EH (cell line): ENCODE results near the gene LRBA.
A peak's percentile ranks its signal among the peaks of the same experiment; 100 is the strongest.

Experiments
- DNase-seq: peaks from one replicate; pipeline ENCODE4 v3.0.0-alpha.2; 2015; ENCODE audit warnings: low read depth

The LRBA gene

GRCh38 chr4:150278206-150278605, 736.9 kb downstream of the LRBA start:
- DNase-seq = peak; percentile 41

GRCh38 chr4:150268444-150268843, 746.6 kb downstream of the LRBA start:
- no peak for DNase-seq

- DNase-seq = no peak
Observed at GRCh38 chr4:150265806-150266205, 749.3 kb downstream of the LRBA start.

- peak; percentile 55 for DNase-seq
Observed at GRCh38 chr4:150264595-150265161, 750.4 kb downstream of the LRBA start.

- DNase-seq = no peak
Observed at GRCh38 chr4:150262611-150263010, 752.5 kb downstream of the LRBA start.

GRCh38 chr4:150261571-150261970, 753.5 kb downstream of the LRBA start:
- no peak for DNase-seq

- DNase-seq = no peak
Observed at GRCh38 chr4:150259861-150260567, 755.1 kb downstream of the LRBA start.

GRCh38 chr4:150258569-150258968, 756.5 kb downstream of the LRBA start:
- DNase-seq = no peak

- DNase-seq = no peak
Observed at GRCh38 chr4:150256841-150257730, 758.0 kb downstream of the LRBA start.

GRCh38 chr4:150256225-150256620, 758.9 kb downstream of the LRBA start:
- DNase-seq = no peak

GRCh38 chr4:150255610-150256224, 759.4 kb downstream of the LRBA start:
- DNase-seq = no peak

GRCh38 chr4:150253965-150254630, 761.0 kb downstream of the LRBA start:
- DNase-seq = no peak

GRCh38 chr4:150253416-150253815, 761.7 kb downstream of the LRBA start:
- DNase-seq = no peak

GRCh38 chr4:150252741-150253140, 762.3 kb downstream of the LRBA start:
- DNase-seq = no peak

GRCh38 chr4:150252306-150252705, 762.8 kb downstream of the LRBA start:
- DNase-seq = no peak

- DNase-seq = no peak
Observed at GRCh38 chr4:150251752-150252190, 763.3 kb downstream of the LRBA start.

- DNase-seq = no peak
Observed at GRCh38 chr4:150250998-150251651, 764.0 kb downstream of the LRBA start.

- DNase-seq = peak; percentile 59
Observed at GRCh38 chr4:150250293-150250997, 764.6 kb downstream of the LRBA start.

GRCh38 chr4:150248181-150248580, 766.9 kb downstream of the LRBA start:
- peak; percentile 46 for DNase-seq

- no peak for DNase-seq
Observed at GRCh38 chr4:150247184-150247583, 767.9 kb downstream of the LRBA start.

- peak; percentile 91 for DNase-seq
Observed at GRCh38 chr4:150244600-150244999, 770.5 kb downstream of the LRBA start.
